Hepatocyte (in vitro differentiated cells): ENCODE data around the gene SH3PXD2A. TPM values are rescaled to one million over a fixed set of nuclear protein-coding genes. Genes with fewer than 3 reads are reported as not detected.

Experiments used
- DNase-seq: peaks from one replicate; pipeline ENCODE4 v3.0.0-alpha.2; 2016; ENCODE audit warnings: low spot score
- H2AFZ ChIP-seq: fragments of 200-600 bp; sonication (generic); 2 replicates; pipeline ENCODE4 v1.6.0; 2016; ENCODE audit warnings: antibody characterized with exemption, mild to moderate bottlenecking
- H3K27ac ChIP-seq: fragments of 200-600 bp; sonication (generic); 2 replicates; pipeline ENCODE4 v1.5.1; 2016; ENCODE audit warnings: mild to moderate bottlenecking
- H3K27me3 ChIP-seq: fragments of 200-600 bp; sonication (generic); 2 replicates; pipeline ENCODE4 v1.6.1; 2016
- H3K36me3 ChIP-seq: fragments of 200-600 bp; sonication (generic); replicated peaks from 2 replicates; pipeline ENCODE4 v1.5.1; 2016; ENCODE audit warnings: low read depth; ENCODE audit not compliant: insufficient read depth
- H3K4me1 ChIP-seq: fragments of 200-600 bp; sonication (generic); 2 replicates; pipeline ENCODE4 v1.5.1; 2016; ENCODE audit warnings: mild to moderate bottlenecking, moderate library complexity; ENCODE audit not compliant: insufficient read depth
- H3K4me2 ChIP-seq: fragments of 200-600 bp; sonication (generic); 2 replicates; pipeline ENCODE4 v1.6.0; 2016
- H3K4me3 ChIP-seq: fragments of 200-600 bp; sonication (generic); 2 replicates; pipeline ENCODE4 v1.5.1; 2016; ENCODE audit warnings: mild to moderate bottlenecking
- H3K79me2 ChIP-seq: fragments of 200-600 bp; sonication (generic); 2 replicates; pipeline ENCODE4 v1.6.0; 2017; ENCODE audit warnings: mild to moderate bottlenecking
- H3K9me2 ChIP-seq: fragments of 200-600 bp; sonication (generic); replicated peaks from 2 replicates; pipeline ENCODE4 v1.6.0; 2017; ENCODE audit warnings: mild to moderate bottlenecking; ENCODE audit not compliant: insufficient read depth
- H3K9me3 ChIP-seq: fragments of 200-600 bp; sonication (generic); 2 replicates; pipeline ENCODE4 v1.5.1; 2016; ENCODE audit warnings: low read depth, mild to moderate bottlenecking
- H4K20me1 ChIP-seq: fragments of 200-600 bp; sonication (generic); 2 replicates; pipeline ENCODE4 v1.6.0; 2016; ENCODE audit warnings: mild to moderate bottlenecking; ENCODE audit not compliant: insufficient read depth, poor library complexity, severe bottlenecking
- EZH2 ChIP-seq: fragments of 200-600 bp; sonication (generic); IDR thresholded peaks from 2 replicates; pipeline ENCODE4 v1.6.1; 2016; ENCODE audit warnings: antibody characterized with exemption, mild to moderate bottlenecking, borderline replicate concordance
- EZH2phosphoT487 ChIP-seq: fragments of 200-600 bp; sonication (generic); IDR thresholded peaks from one replicate; pipeline ENCODE4 v1.6.1; 2018; ENCODE audit warnings: antibody characterized with exemption, mild to moderate bottlenecking, low read depth, moderate library complexity; ENCODE audit not compliant: unreplicated experiment, severe bottlenecking
- WGBS: methylation state at CpG from one replicate; pipeline ENCODE4 v1.1.6; 2016; ENCODE audit warnings: low lambda C conversion rate; ENCODE audit errors: missing lambda C conversion rate; 5-methylcytosine and 5-hydroxymethylcytosine counted together
- polyA plus RNA-seq: library from polyadenylated mRNA; unstranded; fragments of >200 nt; fragmentation: Nextera tagmentation; extraction: Ambion mirVana; gene quantifications from 2 replicates; pipeline ENCODE4 v1.2.1, GENCODE V29; 2016
- total RNA-seq: library from RNA; depleted of rRNA; stranded (reverse); fragments of >200 nt; gene quantifications from 2 replicates; pipeline ENCODE4 v1.2.3, GENCODE V29; 2014
- TF ChIP-seq, protein P1 (sequence below): fragments of 200-600 bp; sonication (generic); IDR thresholded peaks from 2 replicates; pipeline ENCODE4 v1.5.1; 2016; ENCODE audit warnings: antibody characterized with exemption, mild to moderate bottlenecking; ENCODE audit not compliant: poor library complexity

The SH3PXD2A gene
- total and polyA plus RNA-seq, 2 experiments from 2014 or later, result 8.4 to 13.6 TPM

DNA sequence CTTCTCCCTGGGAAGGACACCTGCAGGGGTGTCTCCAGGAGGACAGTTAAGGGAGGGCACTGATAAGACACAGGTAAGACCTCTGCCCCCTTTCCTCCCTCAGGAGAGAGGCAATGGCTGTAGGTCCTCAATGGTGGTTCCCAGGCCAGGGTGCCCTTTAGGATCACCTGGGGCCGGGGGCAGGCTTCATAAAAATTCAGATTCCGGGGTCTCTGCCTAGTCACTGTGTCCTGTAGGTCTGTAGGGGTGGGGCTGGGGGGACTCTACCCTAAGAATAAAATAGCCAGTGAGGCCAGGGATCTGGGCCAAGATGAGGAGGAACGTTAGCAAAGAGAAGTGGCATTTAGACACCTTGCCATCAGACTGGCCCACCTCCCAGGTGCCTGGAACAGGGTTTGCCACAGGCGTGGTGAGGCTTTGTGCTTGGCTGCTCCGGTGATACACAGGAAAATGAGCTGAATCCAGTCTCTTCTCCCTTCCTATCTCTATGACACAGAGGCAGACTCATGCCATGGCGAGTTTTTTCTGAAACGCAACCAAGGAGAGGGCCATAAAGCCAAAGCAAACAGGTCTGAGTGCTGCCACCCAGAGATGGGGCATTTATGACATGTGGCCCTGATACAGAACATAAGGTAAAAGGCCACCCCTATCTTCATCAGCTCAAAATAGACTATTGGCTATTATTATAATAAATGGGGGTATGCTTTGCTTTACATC is 52.6 kb downstream of the SH3PXD2A start:
- no peaks in the 10 kb centered on the region for H4K20me1 ChIP-seq
- H2AFZ ChIP-seq, result no peak overlapping the region
- DNase-seq, result no peak
- H3K27ac ChIP-seq, result peak overlapping the region; percentile 23
- no peaks in the 10 kb centered on the region for H3K27me3 ChIP-seq
- no peak overlapping the region for H3K4me2 ChIP-seq
- TF ChIP-seq, protein P1, sequence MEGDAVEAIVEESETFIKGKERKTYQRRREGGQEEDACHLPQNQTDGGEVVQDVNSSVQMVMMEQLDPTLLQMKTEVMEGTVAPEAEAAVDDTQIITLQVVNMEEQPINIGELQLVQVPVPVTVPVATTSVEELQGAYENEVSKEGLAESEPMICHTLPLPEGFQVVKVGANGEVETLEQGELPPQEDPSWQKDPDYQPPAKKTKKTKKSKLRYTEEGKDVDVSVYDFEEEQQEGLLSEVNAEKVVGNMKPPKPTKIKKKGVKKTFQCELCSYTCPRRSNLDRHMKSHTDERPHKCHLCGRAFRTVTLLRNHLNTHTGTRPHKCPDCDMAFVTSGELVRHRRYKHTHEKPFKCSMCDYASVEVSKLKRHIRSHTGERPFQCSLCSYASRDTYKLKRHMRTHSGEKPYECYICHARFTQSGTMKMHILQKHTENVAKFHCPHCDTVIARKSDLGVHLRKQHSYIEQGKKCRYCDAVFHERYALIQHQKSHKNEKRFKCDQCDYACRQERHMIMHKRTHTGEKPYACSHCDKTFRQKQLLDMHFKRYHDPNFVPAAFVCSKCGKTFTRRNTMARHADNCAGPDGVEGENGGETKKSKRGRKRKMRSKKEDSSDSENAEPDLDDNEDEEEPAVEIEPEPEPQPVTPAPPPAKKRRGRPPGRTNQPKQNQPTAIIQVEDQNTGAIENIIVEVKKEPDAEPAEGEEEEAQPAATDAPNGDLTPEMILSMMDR, result no peak
- TF ChIP-seq EZH2phosphoT487, result no peak
- no peak for TF ChIP-seq EZH2
- WGBS, result 88% methylated on average over 7 of the region's 7 CpGs
- no peaks in the 10 kb centered on the region for H3K9me2 ChIP-seq
- no peaks in the 10 kb centered on the region for H3K36me3 ChIP-seq
- H3K4me3 ChIP-seq, result no peak overlapping the region
- peaks cover 25% of the 10 kb centered on the region for H3K4me1 ChIP-seq
- H3K9me3 ChIP-seq, result no peaks in the 10 kb centered on the region
- H3K79me2 ChIP-seq, result peaks cover 27% of the 10 kb centered on the region

DNA sequence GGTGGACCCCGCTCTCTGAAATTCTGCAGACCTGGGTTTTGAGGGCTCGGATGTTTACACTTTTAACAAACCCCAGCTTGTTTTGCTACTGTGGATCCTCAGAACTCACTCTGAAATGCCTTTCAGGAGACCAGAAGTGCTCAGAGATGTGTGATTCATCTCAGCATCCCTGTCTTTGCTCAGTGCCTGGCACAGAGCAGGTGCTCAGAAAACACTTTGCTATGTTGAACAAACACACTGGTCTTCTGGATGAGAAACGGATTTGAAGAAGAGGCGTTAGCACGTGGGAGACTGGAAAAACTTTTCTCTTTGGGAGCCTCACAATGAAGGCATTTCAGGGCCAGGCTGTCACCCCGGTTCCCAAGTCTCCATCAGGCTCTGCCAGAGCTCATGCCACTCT is 53.3 kb downstream of the SH3PXD2A start:
- no peak for DNase-seq
- H3K27me3 ChIP-seq, result no peaks in the 10 kb centered on the region
- peaks cover 23% of the 10 kb centered on the region for H3K4me1 ChIP-seq
- no peak overlapping the region for H3K4me2 ChIP-seq
- WGBS, result 75% methylated on average over 6 of the region's 6 CpGs
- no peaks in the 10 kb centered on the region for H4K20me1 ChIP-seq
- no peak overlapping the region for H2AFZ ChIP-seq
- peaks cover 21% of the 10 kb centered on the region for H3K79me2 ChIP-seq
- TF ChIP-seq, protein P1, result no peak
- TF ChIP-seq EZH2 (no peak), EZH2phosphoT487 (no peak)
- no peak overlapping the region for H3K4me3 ChIP-seq
- no peaks in the 10 kb centered on the region for H3K9me2 ChIP-seq
- H3K36me3 ChIP-seq, result no peaks in the 10 kb centered on the region
- peak overlapping the region; percentile 23 for H3K27ac ChIP-seq
- H3K9me3 ChIP-seq, result no peaks in the 10 kb centered on the region

DNA sequence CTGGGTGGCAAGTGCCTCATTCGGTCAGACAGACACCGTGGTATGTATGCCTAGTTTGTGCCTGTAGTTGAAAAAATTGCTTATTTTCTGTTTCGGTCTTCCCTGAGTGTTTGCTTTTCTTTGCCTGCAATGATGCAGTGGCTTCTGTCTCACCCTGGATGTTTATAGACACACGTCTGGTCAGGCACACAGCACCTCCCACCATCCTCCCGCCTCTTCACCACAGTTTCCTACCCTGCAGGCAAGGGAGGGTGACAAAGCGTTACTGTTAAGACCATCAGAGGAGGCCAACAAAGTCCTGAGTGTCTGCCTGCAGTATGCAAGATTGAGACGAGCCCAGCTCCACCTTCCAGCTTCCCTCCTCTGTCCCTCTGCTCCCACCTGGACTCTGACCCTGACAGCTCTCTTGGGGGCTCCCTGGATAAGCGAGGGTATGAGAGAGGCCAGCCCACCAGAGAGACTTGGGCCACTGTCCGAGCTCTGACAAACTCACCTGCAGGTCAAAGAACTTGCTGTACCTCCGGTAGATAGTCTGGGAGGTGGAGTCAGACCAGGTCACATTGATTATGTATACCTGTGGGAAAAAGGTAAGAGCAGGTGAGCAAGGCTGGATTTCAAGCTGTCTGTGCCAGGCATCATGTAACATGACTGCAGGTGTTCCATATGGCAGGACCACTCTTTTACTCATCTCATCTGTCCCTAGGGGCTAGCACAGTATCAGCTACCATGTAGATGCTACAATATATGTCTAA is 54.4 kb downstream of the SH3PXD2A start:
- peak overlapping the region; percentile 84 for H3K27ac ChIP-seq
- no peak for DNase-seq
- no peaks in the 10 kb centered on the region for H3K9me3 ChIP-seq
- H3K4me2 ChIP-seq, result peak overlapping the region; percentile 48
- no peaks in the 10 kb centered on the region for H3K9me2 ChIP-seq
- H2AFZ ChIP-seq, result no peak overlapping the region
- no peaks in the 10 kb centered on the region for H4K20me1 ChIP-seq
- peaks cover 12% of the 10 kb centered on the region for H3K4me1 ChIP-seq
- no peak overlapping the region for H3K4me3 ChIP-seq
- H3K79me2 ChIP-seq, result peaks cover 12% of the 10 kb centered on the region
- TF ChIP-seq EZH2phosphoT487 (no peak), EZH2 (no peak)
- TF ChIP-seq, protein P1, result no peak
- 52% methylated on average over 10 of the region's 10 CpGs for WGBS
- no peaks in the 10 kb centered on the region for H3K27me3 ChIP-seq
- no peaks in the 10 kb centered on the region for H3K36me3 ChIP-seq
